Neural progenitor cell (in vitro differentiated cells): ENCODE results near the gene COL19A1. TPM values are rescaled to one million over a fixed set of nuclear protein-coding genes. Genes with fewer than 3 reads are reported as not detected.

Source experiments
- DNase-seq: peaks from one replicate; pipeline ENCODE4 v3.0.0-alpha.2; 2016; ENCODE audit warnings: low spot score
- H2AFZ ChIP-seq: fragments of 200-600 bp; sonication (generic); replicated peaks from 2 replicates; pipeline ENCODE4 v1.6.1; 2016; ENCODE audit warnings: antibody characterized with exemption
- H3F3A ChIP-seq: fragments of 200-600 bp; sonication (generic); 2 replicates; pipeline ENCODE4 v1.6.1; 2016; ENCODE audit warnings: antibody characterized with exemption, low read depth
- H3K27ac ChIP-seq: fragments of 200-600 bp; sonication (generic); 2 replicates; pipeline ENCODE4 v1.5.1; 2016; ENCODE audit warnings: mild to moderate bottlenecking
- H3K27me3 ChIP-seq: fragments of 200-600 bp; sonication (generic); 2 replicates; pipeline ENCODE4 v1.6.1; 2016; ENCODE audit warnings: mild to moderate bottlenecking, moderate library complexity
- H3K36me3 ChIP-seq: fragments of 200-600 bp; sonication (generic); 2 replicates; pipeline ENCODE4 v1.5.1; 2016
- H3K4me1 ChIP-seq: fragments of 200-600 bp; sonication (generic); 2 replicates; pipeline ENCODE4 v1.6.1; 2016; ENCODE audit warnings: mixed run types
- H3K4me2 ChIP-seq: fragments of 200-600 bp; sonication (generic); 2 replicates; pipeline ENCODE4 v1.6.1; 2016
- H3K4me3 ChIP-seq: fragments of 200-600 bp; sonication (generic); 2 replicates; pipeline ENCODE4 v1.5.1; 2016
- H3K79me2 ChIP-seq: fragments of 200-600 bp; sonication (generic); 2 replicates; pipeline ENCODE4 v1.6.1; 2016; ENCODE audit warnings: low read depth
- H3K9ac ChIP-seq: fragments of 200-600 bp; sonication (generic); 2 replicates; pipeline ENCODE4 v1.6.1; 2016
- H3K9me3 ChIP-seq: fragments of 200-600 bp; sonication (generic); 2 replicates; pipeline ENCODE4 v1.5.1; 2016; ENCODE audit warnings: low read depth
- H4K20me1 ChIP-seq: fragments of 200-600 bp; sonication (generic); 2 replicates; pipeline ENCODE4 v1.6.1; 2016; ENCODE audit warnings: low read depth
- H3K27ac Mint-ChIP-seq: 3 replicates; pipeline ENCODE4 v1.8.0; 2021; ENCODE audit warnings: mixed read lengths
- H3K27me3 Mint-ChIP-seq: 2 replicates; pipeline ENCODE4 v1.8.0; 2022; ENCODE audit warnings: low read depth, mild to moderate bottlenecking, inconsistent platforms, moderate library complexity, mixed read lengths; ENCODE audit not compliant: insufficient read depth
- H3K36me3 Mint-ChIP-seq: 3 replicates; pipeline ENCODE4 v1.8.0; 2021; ENCODE audit warnings: mixed read lengths
- H3K4me1 Mint-ChIP-seq: 3 replicates; pipeline ENCODE4 v1.8.0; 2021; ENCODE audit warnings: mixed read lengths
- H3K4me3 Mint-ChIP-seq: 3 replicates; pipeline ENCODE4 v1.8.0; 2021; ENCODE audit warnings: mild to moderate bottlenecking, moderate library complexity, mixed read lengths
- H3K9me3 Mint-ChIP-seq: 3 replicates; pipeline ENCODE4 v1.8.0; 2020; ENCODE audit warnings: mixed read lengths
- EZH2 ChIP-seq: fragments of 200-600 bp; sonication (generic); IDR thresholded peaks from 2 replicates; pipeline ENCODE4 v1.6.1; 2017; ENCODE audit warnings: antibody characterized with exemption, mild to moderate bottlenecking, moderate library complexity
- EZH2phosphoT487 ChIP-seq: fragments of 200-600 bp; sonication (generic); IDR thresholded peaks from 2 replicates; pipeline ENCODE4 v1.6.1; 2017; ENCODE audit warnings: antibody characterized with exemption
- total RNA-seq: library from RNA; depleted of rRNA; stranded (reverse); fragments of >200 nt; gene quantifications from 2 replicates; pipeline ENCODE4 v1.2.3, GENCODE V29; 2015; ENCODE audit warnings: low replicate concordance
- TF ChIP-seq, protein P1 (sequence below): fragments of 200-600 bp; sonication (generic); IDR thresholded peaks from 2 replicates; pipeline ENCODE4 v1.5.1; 2017; ENCODE audit warnings: antibody characterized with exemption, mild to moderate bottlenecking

Gene COL19A1
- total RNA-seq, 1 donor from 2014 or later = not detected

DNA sequence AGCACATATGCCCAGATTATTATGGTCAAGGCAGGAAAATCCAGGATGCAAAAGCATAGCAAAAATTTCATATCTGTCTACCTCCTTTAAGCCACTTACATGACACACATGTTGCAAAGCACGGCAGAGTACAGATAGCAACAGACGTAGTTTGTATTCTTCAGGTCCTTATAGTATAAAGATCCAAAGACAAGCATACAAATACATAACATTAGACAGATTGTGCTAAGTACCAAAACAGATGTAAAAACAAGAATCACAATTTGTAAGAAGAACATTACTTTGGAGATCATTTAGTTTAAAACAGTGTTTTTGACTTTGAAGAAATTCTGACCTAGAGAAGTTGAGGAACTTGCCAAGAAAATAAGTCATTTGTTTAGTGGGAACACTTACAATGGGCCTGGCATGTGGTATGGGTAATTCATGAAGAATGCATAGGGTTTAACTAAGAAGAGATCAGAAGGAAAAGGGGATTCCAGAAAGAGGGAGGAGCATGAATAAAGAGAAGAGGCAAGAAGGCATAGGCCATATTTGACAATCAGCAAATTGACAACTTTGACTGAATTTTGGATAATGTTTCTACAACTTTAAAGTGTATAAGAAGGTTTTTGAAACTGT lies 39.0 kb upstream of the COL19A1 start:
- H3K4me1 ChIP-seq = no peaks in the 10 kb centered on the region
- no peak overlapping the region for H3K4me3 ChIP-seq
- no peaks in the 10 kb centered on the region for H3K36me3 ChIP-seq
- no peak for TF ChIP-seq EZH2phosphoT487
- no peak for TF ChIP-seq EZH2
- TF ChIP-seq, protein P1, sequence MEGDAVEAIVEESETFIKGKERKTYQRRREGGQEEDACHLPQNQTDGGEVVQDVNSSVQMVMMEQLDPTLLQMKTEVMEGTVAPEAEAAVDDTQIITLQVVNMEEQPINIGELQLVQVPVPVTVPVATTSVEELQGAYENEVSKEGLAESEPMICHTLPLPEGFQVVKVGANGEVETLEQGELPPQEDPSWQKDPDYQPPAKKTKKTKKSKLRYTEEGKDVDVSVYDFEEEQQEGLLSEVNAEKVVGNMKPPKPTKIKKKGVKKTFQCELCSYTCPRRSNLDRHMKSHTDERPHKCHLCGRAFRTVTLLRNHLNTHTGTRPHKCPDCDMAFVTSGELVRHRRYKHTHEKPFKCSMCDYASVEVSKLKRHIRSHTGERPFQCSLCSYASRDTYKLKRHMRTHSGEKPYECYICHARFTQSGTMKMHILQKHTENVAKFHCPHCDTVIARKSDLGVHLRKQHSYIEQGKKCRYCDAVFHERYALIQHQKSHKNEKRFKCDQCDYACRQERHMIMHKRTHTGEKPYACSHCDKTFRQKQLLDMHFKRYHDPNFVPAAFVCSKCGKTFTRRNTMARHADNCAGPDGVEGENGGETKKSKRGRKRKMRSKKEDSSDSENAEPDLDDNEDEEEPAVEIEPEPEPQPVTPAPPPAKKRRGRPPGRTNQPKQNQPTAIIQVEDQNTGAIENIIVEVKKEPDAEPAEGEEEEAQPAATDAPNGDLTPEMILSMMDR = no peak
- H3F3A ChIP-seq = no peaks in the 10 kb centered on the region
- no peak overlapping the region for H3K27ac ChIP-seq
- DNase-seq = no peak
- no peaks in the 10 kb centered on the region for H4K20me1 ChIP-seq
- Mint-ChIP-seq H3K27me3 (no peaks in the 10 kb centered on the region), H3K4me1 (peaks cover 2% of the 10 kb centered on the region), H3K4me3 (no peak overlapping the region), H3K36me3 (no peaks in the 10 kb centered on the region), H3K9me3 (no peaks in the 10 kb centered on the region), H3K27ac (no peak overlapping the region)
- no peaks in the 10 kb centered on the region for H3K27me3 ChIP-seq
- H2AFZ ChIP-seq = no peak overlapping the region
- H3K4me2 ChIP-seq = no peak overlapping the region
- no peaks in the 10 kb centered on the region for H3K9me3 ChIP-seq
- H3K9ac ChIP-seq = no peak overlapping the region
- no peaks in the 10 kb centered on the region for H3K79me2 ChIP-seq

DNA sequence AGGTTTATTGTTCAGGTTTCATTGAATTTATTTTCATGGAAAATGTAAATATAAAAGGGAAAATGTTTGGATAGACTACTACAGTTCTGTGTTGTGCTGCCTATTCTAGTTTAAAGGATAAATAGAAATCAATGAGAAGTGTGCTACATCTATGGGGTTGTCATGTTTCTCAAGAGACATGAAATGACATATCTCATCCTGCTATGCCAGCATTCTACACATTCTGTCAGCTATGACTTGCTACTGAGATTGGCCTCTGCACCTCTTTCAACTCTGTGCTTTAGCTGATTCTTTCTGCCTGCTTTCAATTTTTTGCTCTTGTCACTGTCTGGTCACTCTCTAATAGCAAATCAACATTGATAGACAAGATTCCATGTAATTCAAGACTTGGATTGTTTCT lies 33.8 kb upstream of the COL19A1 start:
- no peaks in the 10 kb centered on the region for H3K36me3 Mint-ChIP-seq
- no peaks in the 10 kb centered on the region for H3F3A ChIP-seq
- no peak overlapping the region for H3K4me2 ChIP-seq
- H3K27me3 Mint-ChIP-seq = no peaks in the 10 kb centered on the region
- H2AFZ ChIP-seq = no peak overlapping the region
- H3K4me1 Mint-ChIP-seq = peaks cover under 1% of the 10 kb centered on the region
- H3K36me3 ChIP-seq = no peaks in the 10 kb centered on the region
- no peaks in the 10 kb centered on the region for H4K20me1 ChIP-seq
- no peak overlapping the region for H3K4me3 ChIP-seq
- no peak overlapping the region for H3K4me3 Mint-ChIP-seq
- no peak overlapping the region for H3K27ac Mint-ChIP-seq
- no peaks in the 10 kb centered on the region for H3K9me3 ChIP-seq
- no peaks in the 10 kb centered on the region for H3K4me1 ChIP-seq
- DNase-seq = no peak
- no peaks in the 10 kb centered on the region for H3K27me3 ChIP-seq
- no peak overlapping the region for H3K27ac ChIP-seq
- H3K9me3 Mint-ChIP-seq = no peaks in the 10 kb centered on the region
- TF ChIP-seq EZH2 (no peak), EZH2phosphoT487 (no peak)
- TF ChIP-seq, protein P1 = no peak
- no peaks in the 10 kb centered on the region for H3K79me2 ChIP-seq
- no peak overlapping the region for H3K9ac ChIP-seq

DNA sequence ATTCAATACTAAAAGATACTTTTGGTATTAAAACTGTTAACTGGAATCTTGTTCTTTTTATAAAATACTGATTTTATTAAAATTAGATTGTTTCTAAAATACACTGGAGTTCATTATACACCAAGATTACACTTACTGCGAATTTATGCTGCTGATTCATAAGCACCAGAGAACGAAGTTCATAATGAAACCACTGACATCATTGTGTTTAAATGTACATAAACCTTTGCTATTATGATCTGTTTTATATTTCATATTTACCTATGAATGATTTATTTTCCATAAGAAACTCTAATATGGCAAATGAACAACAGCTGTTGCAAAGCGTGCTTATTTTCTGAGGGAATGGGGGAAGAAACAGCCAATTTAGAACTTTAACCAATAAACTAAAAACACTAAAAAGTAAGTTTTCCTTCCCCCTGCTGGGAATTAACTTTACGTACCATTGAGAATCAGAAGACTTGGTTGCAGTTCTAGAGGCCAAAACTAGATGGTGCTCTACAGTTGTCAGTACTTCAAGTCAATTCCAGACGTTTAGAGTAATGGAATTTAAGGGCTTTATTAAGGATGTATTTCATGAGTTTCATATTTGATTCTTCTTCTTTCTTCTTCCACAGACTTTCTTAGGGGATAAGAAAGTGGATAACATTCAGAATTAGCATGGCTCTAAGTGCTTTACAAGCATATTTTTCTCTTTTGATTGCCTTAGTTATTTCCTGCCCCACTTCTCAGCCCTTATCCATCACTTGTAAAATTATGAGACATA lies 30.8 kb upstream of the COL19A1 start:
- Histone ChIP-seq H3K9ac (no peak overlapping the region), H3K36me3 (no peaks in the 10 kb centered on the region), H3K4me3 (no peak overlapping the region), H3F3A (no peaks in the 10 kb centered on the region), H3K27me3 (no peaks in the 10 kb centered on the region), H3K4me1 (no peaks in the 10 kb centered on the region), H3K9me3 (no peaks in the 10 kb centered on the region), H3K4me2 (no peak overlapping the region), H2AFZ (no peak overlapping the region), H3K79me2 (no peaks in the 10 kb centered on the region), H3K27ac (no peak overlapping the region), H4K20me1 (no peaks in the 10 kb centered on the region)
- peak; percentile 68 for DNase-seq
- H3K27ac Mint-ChIP-seq = no peak overlapping the region
- TF ChIP-seq, protein P1 = peak; percentile 87
- TF ChIP-seq EZH2 = no peak
- no peak for TF ChIP-seq EZH2phosphoT487
- H3K4me3 Mint-ChIP-seq = no peak overlapping the region
- no peaks in the 10 kb centered on the region for H3K27me3 Mint-ChIP-seq
- H3K4me1 Mint-ChIP-seq = no peaks in the 10 kb centered on the region
- H3K9me3 Mint-ChIP-seq = no peaks in the 10 kb centered on the region
- no peaks in the 10 kb centered on the region for H3K36me3 Mint-ChIP-seq
